HCT116 (cell line): ENCODE measurements around the gene TMEFF2. TPM values are rescaled to one million over a fixed set of nuclear protein-coding genes. Genes with fewer than 3 reads are reported as not detected.

Experiments used
- ATAC-seq: fragments of 200-7000 bp; cut with Tn5 transposase; 2 replicates; pipeline ENCODE4 v1.9.1; 2020; ENCODE audit warnings: mild to moderate bottlenecking, moderate library complexity
- BruUV-seq: library from RNA; stranded (reverse); fragments of 400-500 nt; replicated peaks from 2 replicates; lab custom pipeline; 2021; lab: Mats Ljungman, UMichigan
- CTCF ChIA-PET: fragments of 300-600 bp; sonication (Branson Sonifier 250); formaldehyde crosslinking; loops from one replicate; lab custom pipeline; 2021; ENCODE audit warnings: antibody characterized with exemption; lab: Charles Lee
- POLR2A ChIA-PET: fragments of 300-600, 350-600 bp; sonication (Branson Sonifier 250); formaldehyde crosslinking; loops from one replicate; lab custom pipeline; 2021; ENCODE audit warnings: antibody characterized with exemption; lab: Charles Lee
- RAD21 ChIA-PET, 2 experiments: fragments of 300-600 bp; sonication (Branson Sonifier 250); formaldehyde crosslinking; loops; one replicate each; lab custom pipeline; 2023; ENCODE audit warnings: low total read pairs in 2 of 2; ENCODE audit not compliant: uncharacterized antibody in 2 of 2, unreplicated experiment in 2 of 2, low non-redundant PET in 1 of 2; lab: Charles Lee
- DNase-seq: peaks from one replicate; pipeline ENCODE4 v3.0.0-alpha.2; 2010; ENCODE audit warnings: low read depth, low spot score
- H2AFZ ChIP-seq: fragments of 200-600 bp; shearing (Covaris generic), sonication (generic); 2 replicates; pipeline ENCODE4 v1.6.1; 2017; ENCODE audit warnings: low read depth, mixed run types, mixed read lengths, antibody characterized with exemption, low read length; ENCODE audit not compliant: poor library complexity, severe bottlenecking
- H3K27ac ChIP-seq: 2 replicates; pipeline ENCODE4 v1.5.1; 2012; ENCODE audit warnings: low read depth, low read length
- H3K27me3 ChIP-seq: fragments of 200-600 bp; sonication (generic); 2 replicates; pipeline ENCODE4 v1.6.1; 2016; ENCODE audit warnings: mixed run types, low read length, mixed read lengths; ENCODE audit not compliant: insufficient read depth
- H3K36me3 ChIP-seq, 2 experiments: fragments of 200-500 bp in 1 of 2; fragments of 200-600 bp in 1 of 2; sonication (Bioruptor generic) in 1 of 2; sonication (generic) in 1 of 2; 2 replicates each; pipeline versions ENCODE4 v1.5.1 to v1.6.1; 2014 to 2016; ENCODE audit warnings: low read length in 2 of 2, inconsistent platforms in 1 of 2, mixed read lengths in 1 of 2, mixed run types in 1 of 2; ENCODE audit not compliant: insufficient read depth in 2 of 2, control insufficient read depth in 1 of 2
- H3K4me1 ChIP-seq, 2 experiments: fragments of 200-600 bp in 1 of 2; sonication (generic) in 1 of 2; 2 replicates each; pipeline versions ENCODE4 v1.5.1 to v1.6.1; 2012 to 2017; ENCODE audit warnings: low read length in 2 of 2, inconsistent platforms in 1 of 2, mild to moderate bottlenecking in 1 of 2, mixed read lengths in 1 of 2, mixed run types in 1 of 2, moderate library complexity in 1 of 2; ENCODE audit not compliant: insufficient read depth in 2 of 2, control insufficient read depth in 1 of 2
- H3K4me2 ChIP-seq: fragments of 200-600 bp; sonication (generic); 2 replicates; pipeline ENCODE4 v1.6.1; 2017; ENCODE audit warnings: mixed run types, low read length, mixed read lengths
- H3K4me3 ChIP-seq, 2 experiments: fragments of 200-600 bp in 1 of 2; sonication (generic) in 1 of 2; replicated peaks in 1 of 2; 2 replicates each; pipeline ENCODE4 v1.5.1; 2011 to 2016; ENCODE audit warnings: low read length in 2 of 2, control low read depth in 1 of 2, low read depth in 1 of 2, mild to moderate bottlenecking in 1 of 2, mixed read lengths in 1 of 2, mixed run types in 1 of 2
- H3K79me2 ChIP-seq: fragments of 200-600 bp; sonication (generic); 2 replicates; pipeline ENCODE4 v1.6.1; 2017; ENCODE audit warnings: mild to moderate bottlenecking, mixed run types, low read length, moderate library complexity, mixed read lengths; ENCODE audit not compliant: insufficient read depth
- H3K9ac ChIP-seq: fragments of 200-600 bp; sonication (generic); 2 replicates; pipeline ENCODE4 v1.6.1; 2016; ENCODE audit warnings: low read length, mixed read lengths
- H3K9me2 ChIP-seq: fragments of 200-600 bp; sonication (generic), shearing (Covaris generic); 2 replicates; pipeline ENCODE4 v1.6.1; 2017; ENCODE audit warnings: mixed run types, mild to moderate bottlenecking, moderate library complexity; ENCODE audit not compliant: insufficient read depth
- H3K9me3 ChIP-seq, 2 experiments: fragments of 200-500 bp in 1 of 2; fragments of 200-600 bp in 1 of 2; sonication (Bioruptor generic) in 1 of 2; sonication (generic) in 1 of 2; 2 replicates each; pipeline ENCODE4 v1.6.1; 2014 to 2017; ENCODE audit warnings: low read length in 2 of 2, mixed read lengths in 2 of 2, inconsistent platforms in 1 of 2, low read depth in 1 of 2, mild to moderate bottlenecking in 1 of 2, mixed run types in 1 of 2, moderate library complexity in 1 of 2; ENCODE audit not compliant: control insufficient read depth in 1 of 2, insufficient read depth in 1 of 2
- H4K20me1 ChIP-seq: fragments of 200-600 bp; sonication (generic), shearing (Covaris generic); 2 replicates; pipeline ENCODE4 v1.6.1; 2017; ENCODE audit warnings: mixed run types, mild to moderate bottlenecking, moderate library complexity; ENCODE audit not compliant: insufficient read depth
- ATF3 ChIP-seq: IDR thresholded peaks from 2 replicates; pipeline ENCODE4 v1.6.1; 2012
- CBX3 ChIP-seq: IDR thresholded peaks from 2 replicates; pipeline ENCODE4 v1.6.1; 2012; ENCODE audit warnings: low read depth
- FOSL1 ChIP-seq: IDR thresholded peaks from 2 replicates; pipeline ENCODE4 v1.6.1; 2012; ENCODE audit warnings: low read depth
- RAD21 ChIP-seq: IDR thresholded peaks from 2 replicates; pipeline ENCODE4 v1.6.1; 2012; ENCODE audit warnings: low read depth, mild to moderate bottlenecking
- REST ChIP-seq: IDR thresholded peaks from 2 replicates; pipeline ENCODE4 v1.6.1; 2012; ENCODE audit warnings: low read depth
- SIN3A ChIP-seq: IDR thresholded peaks from 2 replicates; pipeline ENCODE4 v1.6.1; 2012; ENCODE audit warnings: low read depth
- SRF ChIP-seq: IDR thresholded peaks from 2 replicates; pipeline ENCODE4 v1.6.1; 2012; ENCODE audit warnings: low read depth
- ZBTB33 ChIP-seq: IDR thresholded peaks from 2 replicates; pipeline ENCODE4 v1.6.1; 2011; ENCODE audit warnings: mild to moderate bottlenecking, low read length, moderate library complexity; ENCODE audit not compliant: insufficient replicate concordance; ENCODE audit errors: extremely low read depth
- intact Hi-C: fragments of 100-400 bp; cut with micrococcal nuclease; formaldehyde crosslinking; loops from 2 replicates; pipeline ENCODE4 v1.10.0; 2022
- total RNA-seq: library from RNA; stranded (reverse); gene quantifications from one replicate; pipeline ENCODE4 v1.2.1, GENCODE V29; 2021; ENCODE audit not compliant: unreplicated experiment

The TMEFF2 gene
- total RNA-seq, 1 experiment from 2014 or later = not detected

GRCh38 chr2:192127434-192127833, 67.3 kb downstream of the TMEFF2 start (continued):
- no peak for TF ChIP-seq REST

GRCh38 chr2:192126912-192127311, 67.8 kb downstream of the TMEFF2 start:
- Histone ChIP-seq H3K9me2 (no peaks in the 10 kb centered on the region), H3K79me2 (no peaks in the 10 kb centered on the region), H3K36me3 (no peaks in the 10 kb centered on the region), H3K4me3 (no peak overlapping the region), H3K4me2 (no peak overlapping the region), H4K20me1 (no peaks in the 10 kb centered on the region), H3K9me3 (no peaks in the 10 kb centered on the region), H3K9ac (no peak overlapping the region), H3K27ac (no peak overlapping the region), H3K27me3 (no peaks in the 10 kb centered on the region), H2AFZ (no peak overlapping the region), H3K4me1 (no peaks in the 10 kb centered on the region)
- DNase-seq = no peak
- POLR2A ChIA-PET = no interaction called here
- no peak for ATAC-seq
- RAD21 ChIA-PET = no interaction called here
- CTCF ChIA-PET = interaction anchor here (0.7 to 1.4 kb wide), 2 partner anchors 35 to 572 kb away, joined by 3 to 4 read pairs; no protein-coding TSS in a partner anchor
- no peak for TF ChIP-seq ATF3
- TF ChIP-seq ZBTB33 = no peak
- TF ChIP-seq SIN3A = no peak
- TF ChIP-seq RAD21 = no peak
- no peak for TF ChIP-seq FOSL1
- TF ChIP-seq CBX3 = no peak
- no peak for TF ChIP-seq SRF
- intact Hi-C loops = no loop called here
- no TSS peak for BruUV-seq
